22Rv1 (cell line): ENCODE results near the gene ISYNA1.

Experiments used
- H3K27ac ChIP-seq: fragments of 450-650 bp; 2 replicates; pipeline ENCODE4 v1.5.1; 2017
- CTCF ChIP-seq: fragments of 450-650 bp; IDR thresholded peaks from 2 replicates; pipeline ENCODE4 v1.5.1; 2017; ENCODE audit warnings: mild to moderate bottlenecking
- ZFX ChIP-seq: fragments of 450-650 bp; IDR thresholded peaks from 2 replicates; pipeline ENCODE4 v1.6.1; 2017; ENCODE audit warnings: antibody characterized with exemption, borderline replicate concordance

The ISYNA1 gene

GRCh38 chr19:18423258-18424020 lies 14.5 kb downstream of the ISYNA1 start:
- TF ChIP-seq CTCF (no peak), ZFX (no peak)
- 0 out of 2 replicates have a peak overlapping the region, but pooled peaks have one; percentile 18 for H3K27ac ChIP-seq

- TF ChIP-seq CTCF (no peak), ZFX (no peak)
- H3K27ac ChIP-seq: peak overlapping the region; percentile 18; the same call in 1 of the 2 replicates
These were observed 15.3 kb downstream of the ISYNA1 start for GRCh38 chr19:18422530-18423191.

- peak overlapping the region; percentile 90 for H3K27ac ChIP-seq
These were observed 16.5 kb downstream of the ISYNA1 start for GRCh38 chr19:18421371-18421959.

GRCh38 chr19:18420930-18421329 lies 17.0 kb downstream of the ISYNA1 start:
- no peak for TF ChIP-seq CTCF
- TF ChIP-seq ZFX: no peak
- H3K27ac ChIP-seq: peak overlapping the region; percentile 90

More at GRCh38 chr19:18421371-18421959, 16.5 kb downstream of the ISYNA1 start:
- TF ChIP-seq CTCF: no peak
- no peak for TF ChIP-seq ZFX

GRCh38 chr19:18419699-18420460 lies 18.1 kb downstream of the ISYNA1 start:
- TF ChIP-seq CTCF (peak; percentile 35), ZFX (no peak)
- H3K27ac ChIP-seq: peak overlapping the region; percentile 90

GRCh38 chr19:18419195-18419698 lies 18.7 kb downstream of the ISYNA1 start, which contains the start of gene SSBP4:
Gene SSBP4, plus strand, starts transcription at chr19:18419398. Its CDS starts 251 bp downstream, at chr19:18419649.
- peak within 1 kb of the TSS; percentile 90 for H3K27ac ChIP-seq
- TF ChIP-seq ZFX (no peak), CTCF (peak; percentile 70)
